ENCODE data around the gene USP13.
A peak's percentile ranks its signal among the peaks of the same experiment; 100 is the strongest.
"Not testable (repeated sequence)": the region's sequence is repeated elsewhere in the genome, so short reads cannot be mapped to it uniquely, and the experiment has no call there.

USP13 gene

GRCh38 chr3:179652447-179653095, at the start of gene USP13:
USP13 (plus strand) TSS chr3:179653040; CDS start chr3:179653226, 186 bp downstream.
- DNase-seq: peak in 54 of 56 donors; percentile 2 to 88 (median 74)

- DNase-seq: no peak
These were observed 49.5 kb upstream of the USP13 start for GRCh38 chr3:179603321-179603720.

- no peak for DNase-seq
These were observed 49.0 kb upstream of the USP13 start for GRCh38 chr3:179603831-179604230.

- DNase-seq: peak; percentile 69 to 98 (median 92)
These were observed 48.3 kb upstream of the USP13 start, which contains the start of the genes MRPL47 and NDUFB5 for GRCh38 chr3:179604321-179605078. MRPL47 (minus strand) TSS chr3:179604638; CDS start chr3:179604624, 14 bp downstream. NDUFB5 (plus strand) TSS chr3:179604794; CDS start chr3:179604816, 22 bp downstream.

- DNase-seq: no peak
These were observed 46.2 kb upstream of the USP13 start for GRCh38 chr3:179606534-179607085.

- no peak for DNase-seq
These were observed 43.7 kb upstream of the USP13 start for GRCh38 chr3:179608931-179609720.

- no peak for DNase-seq
These were observed 42.8 kb upstream of the USP13 start for GRCh38 chr3:179610066-179610465.

GRCh38 chr3:179613807-179614206, 39.0 kb upstream of the USP13 start:
- no peak for DNase-seq

GRCh38 chr3:179615458-179616173, 37.2 kb upstream of the USP13 start:
- DNase-seq: no peak

- no peak for DNase-seq
These were observed 30.8 kb upstream of the USP13 start for GRCh38 chr3:179622023-179622422.

- no peak for DNase-seq
These were observed 28.4 kb upstream of the USP13 start for GRCh38 chr3:179624451-179624850.

GRCh38 chr3:179630753-179631451, 21.9 kb upstream of the USP13 start:
- DNase-seq: no peak

GRCh38 chr3:179640469-179640868, 12.4 kb upstream of the USP13 start:
- DNase-seq: no peak

GRCh38 chr3:179642871-179643270, 10.0 kb upstream of the USP13 start:
- DNase-seq: no peak

GRCh38 chr3:179643837-179644236, 9.0 kb upstream of the USP13 start:
- not testable (repeated sequence) for DNase-seq

- DNase-seq: no peak
These were observed 6.7 kb upstream of the USP13 start for GRCh38 chr3:179646177-179646576.

GRCh38 chr3:179651687-179652446, 973 bp upstream of the USP13 start:
- peak in 1 of 56 donors; percentile 39 for DNase-seq

- DNase-seq: peak in 55 of 56 donors; percentile 20 to 85 (median 72)
These were observed 407 bp downstream of the USP13 start for GRCh38 chr3:179653096-179653797.

- no peak for DNase-seq
These were observed 2.4 kb downstream of the USP13 start for GRCh38 chr3:179655236-179655635.
